ENCODE measurements around the gene AQP5.

AQP5 gene

GRCh38 chr12:49951411-49952240, 10.0 kb upstream of the AQP5 start:
- no peak for DNase-seq

- no peak for DNase-seq
Observed at GRCh38 chr12:49952391-49953055, 9.1 kb upstream of the AQP5 start.

GRCh38 chr12:49953151-49953550, 8.5 kb upstream of the AQP5 start:
- no peak for DNase-seq

GRCh38 chr12:49953961-49954846, 7.5 kb upstream of the AQP5 start:
- no peak for DNase-seq

- DNase-seq, result no peak
Observed at GRCh38 chr12:49954863-49955830, 6.5 kb upstream of the AQP5 start.

GRCh38 chr12:49955899-49956662, 5.6 kb upstream of the AQP5 start:
- DNase-seq, result no peak

GRCh38 chr12:49956663-49957569, 4.8 kb upstream of the AQP5 start:
- DNase-seq, result no peak

GRCh38 chr12:49957570-49957967, 4.1 kb upstream of the AQP5 start:
- no peak for DNase-seq

- DNase-seq, result no peak
Observed at GRCh38 chr12:49959685-49960473, 1.8 kb upstream of the AQP5 start.

GRCh38 chr12:49960474-49961110, 1.1 kb upstream of the AQP5 start:
- no peak for DNase-seq

- DNase-seq, result no peak
Observed at GRCh38 chr12:49961993-49962764, 507 bp downstream of the AQP5 start.

GRCh38 chr12:49962861-49963765, 1.4 kb downstream of the AQP5 start:
- DNase-seq, result no peak

GRCh38 chr12:49963976-49964815, 2.5 kb downstream of the AQP5 start:
- DNase-seq, result no peak

GRCh38 chr12:49964849-49965624, 3.4 kb downstream of the AQP5 start:
- DNase-seq, result no peak

- DNase-seq, result no peak
Observed at GRCh38 chr12:49965836-49966235, 4.2 kb downstream of the AQP5 start.
